Measurements from ENCODE around the gene PMM2. TPM values are rescaled to one million over a fixed set of nuclear protein-coding genes. Genes with fewer than 3 reads are reported as not detected.

Gene PMM2
- total and polyA plus RNA-seq, 12 donors: 7.4 to 81.1 (median 26.3) TPM

DNA sequence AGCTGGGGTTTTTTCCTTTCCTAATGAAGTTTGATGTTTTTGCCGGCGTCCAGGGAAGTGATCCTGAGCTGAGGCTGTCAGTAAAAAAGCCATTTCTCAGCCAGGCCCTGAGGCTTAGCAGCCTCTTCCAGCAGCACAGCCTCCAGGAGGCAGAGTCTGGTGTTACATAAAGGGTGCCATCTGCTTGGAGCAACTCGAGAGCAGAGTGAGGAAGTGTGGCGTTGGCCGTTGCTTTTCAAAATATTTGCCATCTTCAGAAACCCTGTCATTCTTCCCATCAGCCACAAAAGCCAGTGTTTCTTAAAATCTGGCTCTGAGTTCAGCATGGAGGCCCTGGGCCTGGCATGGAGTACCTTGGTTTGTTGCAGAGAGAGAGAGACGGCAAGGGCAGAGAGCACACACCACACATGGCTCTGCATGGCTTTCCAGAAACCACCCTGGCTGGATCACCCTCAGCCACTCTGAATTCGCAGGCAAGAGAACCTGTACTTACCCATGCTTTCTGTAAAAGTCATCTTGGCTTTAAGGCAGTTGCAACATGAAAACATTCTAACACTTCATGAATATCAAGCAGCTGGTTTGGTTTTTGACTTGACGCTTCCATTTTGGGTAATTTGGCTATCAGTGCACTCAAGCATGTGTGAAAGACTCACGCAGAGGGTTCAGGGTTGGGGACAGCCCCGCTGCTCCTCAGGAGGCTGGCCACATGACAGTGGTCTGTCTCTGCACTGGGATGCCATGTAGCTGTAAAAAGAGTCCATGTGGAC lies 21.0 kb downstream of the PMM2 start:
- no peak for DNase-seq
- H3K36me3 ChIP-seq (replicated peaks in 1 of 2): peaks cover 0 to 24% of the 10 kb centered on the region in 2 donors
- H3K27me3 ChIP-seq: no peaks in the 10 kb centered on the region
- intact Hi-C loops (cut with DNase I): no loop called here
- peaks cover 0 to 3% of the 10 kb centered on the region in 2 donors for H3K4me1 ChIP-seq (replicated peaks in 1 of 2)
- no peak for TF ChIP-seq POLR2A (IDR thresholded peaks at IDR 0.05)
- TF ChIP-seq, protein P1, sequence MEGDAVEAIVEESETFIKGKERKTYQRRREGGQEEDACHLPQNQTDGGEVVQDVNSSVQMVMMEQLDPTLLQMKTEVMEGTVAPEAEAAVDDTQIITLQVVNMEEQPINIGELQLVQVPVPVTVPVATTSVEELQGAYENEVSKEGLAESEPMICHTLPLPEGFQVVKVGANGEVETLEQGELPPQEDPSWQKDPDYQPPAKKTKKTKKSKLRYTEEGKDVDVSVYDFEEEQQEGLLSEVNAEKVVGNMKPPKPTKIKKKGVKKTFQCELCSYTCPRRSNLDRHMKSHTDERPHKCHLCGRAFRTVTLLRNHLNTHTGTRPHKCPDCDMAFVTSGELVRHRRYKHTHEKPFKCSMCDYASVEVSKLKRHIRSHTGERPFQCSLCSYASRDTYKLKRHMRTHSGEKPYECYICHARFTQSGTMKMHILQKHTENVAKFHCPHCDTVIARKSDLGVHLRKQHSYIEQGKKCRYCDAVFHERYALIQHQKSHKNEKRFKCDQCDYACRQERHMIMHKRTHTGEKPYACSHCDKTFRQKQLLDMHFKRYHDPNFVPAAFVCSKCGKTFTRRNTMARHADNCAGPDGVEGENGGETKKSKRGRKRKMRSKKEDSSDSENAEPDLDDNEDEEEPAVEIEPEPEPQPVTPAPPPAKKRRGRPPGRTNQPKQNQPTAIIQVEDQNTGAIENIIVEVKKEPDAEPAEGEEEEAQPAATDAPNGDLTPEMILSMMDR (IDR thresholded peaks at IDR 0.05): no peak
- no peak overlapping the region for H3K4me3 ChIP-seq
- H3K9me3 ChIP-seq (replicated peaks in 1 of 3): no peaks in the 10 kb centered on the region
- 82 to 89% (median 86%) methylated on average over 10 of the region's 10 CpGs for WGBS, 4 donors
- no peak overlapping the region for H3K27ac ChIP-seq

GRCh38 chr16:8819411-8820034 lies 21.9 kb downstream of the PMM2 start:
- peak overlapping the region in 1 of 5 donors; percentile 25 for H3K27ac ChIP-seq
- 72 to 77% (median 75%) methylated on average over 6 of the region's 6 CpGs for WGBS, 4 donors
- intact Hi-C loops (cut with DNase I): loop anchor here in 1 of 2 donors (5.0 kb wide), 1 partner anchor 58 kb away; no protein-coding TSS in a partner anchor
- H3K27me3 ChIP-seq: no peaks in the 10 kb centered on the region
- no peak for TF ChIP-seq POLR2A (IDR thresholded peaks at IDR 0.05)
- TF ChIP-seq, protein P1 (IDR thresholded peaks at IDR 0.05): no peak
- peaks cover 0 to 16% of the 10 kb centered on the region in 2 donors for H3K36me3 ChIP-seq (replicated peaks in 1 of 2)
- no peaks in the 10 kb centered on the region for H3K9me3 ChIP-seq (replicated peaks in 1 of 3)
- no peak for DNase-seq
- H3K4me3 ChIP-seq: no peak overlapping the region
- H3K4me1 ChIP-seq (replicated peaks in 1 of 2): peaks cover 0 to 3% of the 10 kb centered on the region in 2 donors

DNA sequence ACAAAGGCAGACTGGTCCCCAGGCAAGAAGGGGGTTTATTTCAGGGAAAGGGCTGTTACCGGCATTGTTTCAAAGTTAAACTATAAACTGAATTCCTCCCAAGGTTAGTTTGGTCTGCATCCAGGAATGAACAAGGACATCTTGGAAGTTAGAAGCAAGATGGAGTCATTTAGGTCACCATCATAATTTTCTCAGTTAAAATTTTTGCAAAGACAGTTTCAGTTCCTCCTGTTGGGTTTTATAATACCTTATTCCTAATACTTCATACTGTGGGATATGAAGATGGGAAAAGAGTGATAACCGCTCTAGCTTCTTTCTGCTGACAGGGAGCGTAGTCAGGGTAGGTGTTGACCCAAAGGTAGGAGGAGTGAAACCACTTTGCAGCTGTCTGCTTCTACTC lies 24.8 kb downstream of the PMM2 start:
- no peaks in the 10 kb centered on the region for H3K36me3 ChIP-seq (replicated peaks in 1 of 2)
- WGBS, 4 donors: 68 to 90% (median 80%) methylated on average over 3 of the region's 3 CpGs
- peaks cover 0 to 3% of the 10 kb centered on the region in 2 donors for H3K4me1 ChIP-seq (replicated peaks in 1 of 2)
- intact Hi-C loops (cut with DNase I): loop anchor here in 1 of 2 donors (5.0 kb wide), 1 partner anchor 55 kb away; no protein-coding TSS in a partner anchor
- no peaks in the 10 kb centered on the region for H3K27me3 ChIP-seq
- no peaks in the 10 kb centered on the region for H3K9me3 ChIP-seq (replicated peaks in 1 of 3)
- TF ChIP-seq POLR2A (IDR thresholded peaks at IDR 0.05): no peak
- TF ChIP-seq, protein P1 (IDR thresholded peaks at IDR 0.05): no peak
- H3K27ac ChIP-seq: no peak overlapping the region
- no peak for DNase-seq
- H3K4me3 ChIP-seq: no peak overlapping the region

- TF ChIP-seq, protein P1 (IDR thresholded peaks at IDR 0.05): no peak
- TF ChIP-seq POLR2A (IDR thresholded peaks at IDR 0.05): no peak
- no peaks in the 10 kb centered on the region for H3K9me3 ChIP-seq (replicated peaks in 1 of 3)
- H3K27ac ChIP-seq: no peak overlapping the region
- intact Hi-C loops (cut with DNase I): no loop called here
- peaks cover 0 to 10% of the 10 kb centered on the region in 2 donors for H3K36me3 ChIP-seq (replicated peaks in 1 of 2)
- no peak overlapping the region for H3K4me3 ChIP-seq
- no peak for DNase-seq
- no peaks in the 10 kb centered on the region for H3K27me3 ChIP-seq
- peaks cover 0 to 4% of the 10 kb centered on the region in 2 donors for H3K4me1 ChIP-seq (replicated peaks in 1 of 2)
- WGBS, 4 donors: 69 to 94% (median 79%) methylated on average over 3 of the region's 3 CpGs
Observed at GRCh38 chr16:8826278-8826879, 28.7 kb downstream of the PMM2 start.

Measured in adrenal gland (tissue), 12 donors.